GM23248 (cell line): ENCODE measurements around the gene FGFR1OP2. TPM values are rescaled to one million over a fixed set of nuclear protein-coding genes. Genes with fewer than 3 reads are reported as not detected.

Experiments used
- DNase-seq: peaks from one replicate; pipeline ENCODE4 v3.0.0-alpha.2; 2015
- H2AFZ ChIP-seq: fragments of 200-600 bp; sonication (generic); 2 replicates; pipeline ENCODE4 v1.6.1; 2016; ENCODE audit warnings: antibody characterized with exemption
- H3F3A ChIP-seq: fragments of 200-600 bp; sonication (generic); 2 replicates; pipeline ENCODE4 v1.6.1; 2016; ENCODE audit warnings: mild to moderate bottlenecking, antibody characterized with exemption, mixed run types; ENCODE audit not compliant: insufficient read depth
- H3K27ac ChIP-seq: fragments of 200-600 bp; sonication (generic); 2 replicates; pipeline ENCODE4 v1.5.1; 2016; ENCODE audit warnings: mild to moderate bottlenecking
- H3K27me3 ChIP-seq: fragments of 200-600 bp; sonication (generic); replicated peaks from 2 replicates; pipeline ENCODE4 v1.6.1; 2016; ENCODE audit warnings: mild to moderate bottlenecking; ENCODE audit not compliant: insufficient read depth
- H3K36me3 ChIP-seq: fragments of 200-600 bp; sonication (generic); 2 replicates; pipeline ENCODE4 v1.6.1; 2016; ENCODE audit warnings: low read depth, mild to moderate bottlenecking
- H3K4me1 ChIP-seq: fragments of 200-600 bp; sonication (generic); 2 replicates; pipeline ENCODE4 v1.6.1; 2016; ENCODE audit warnings: mild to moderate bottlenecking; ENCODE audit not compliant: insufficient read depth
- H3K4me2 ChIP-seq: fragments of 200-600 bp; sonication (generic); one replicate; pipeline ENCODE4 v1.6.1; 2016; ENCODE audit warnings: mild to moderate bottlenecking; ENCODE audit not compliant: unreplicated experiment
- H3K4me3 ChIP-seq: fragments of 200-600 bp; sonication (generic); 2 replicates; pipeline ENCODE4 v1.5.1; 2016; ENCODE audit warnings: mild to moderate bottlenecking
- H3K79me2 ChIP-seq: fragments of 200-600 bp; sonication (generic); 2 replicates; pipeline ENCODE4 v1.6.1; 2016; ENCODE audit warnings: mild to moderate bottlenecking; ENCODE audit not compliant: insufficient read depth
- H3K9ac ChIP-seq: fragments of 200-600 bp; sonication (generic); 2 replicates; pipeline ENCODE4 v1.6.1; 2016; ENCODE audit warnings: mild to moderate bottlenecking
- H3K9me2 ChIP-seq: fragments of 200-600 bp; sonication (generic); 2 replicates; pipeline ENCODE4 v1.6.1; 2016; ENCODE audit warnings: mixed run types, mild to moderate bottlenecking, moderate library complexity; ENCODE audit not compliant: insufficient read depth
- H3K9me3 ChIP-seq: fragments of 200-600 bp; sonication (generic); one replicate; pipeline ENCODE4 v1.6.1; 2017; ENCODE audit warnings: low read depth
- H4K20me1 ChIP-seq: fragments of 200-600 bp; sonication (generic); 2 replicates; pipeline ENCODE4 v1.6.0; 2016; ENCODE audit not compliant: insufficient read depth
- EZH2 ChIP-seq: fragments of 200-600 bp; sonication (generic); IDR thresholded peaks from 2 replicates; pipeline ENCODE4 v1.6.1; 2018; ENCODE audit warnings: antibody characterized with exemption, mild to moderate bottlenecking; ENCODE audit not compliant: insufficient read depth, poor library complexity, severe bottlenecking
- EZH2phosphoT487 ChIP-seq: fragments of 200-600 bp; sonication (generic); IDR thresholded peaks from 2 replicates; pipeline ENCODE4 v1.6.1; 2018; ENCODE audit warnings: antibody characterized with exemption, moderate library complexity, mild to moderate bottlenecking, low read depth; ENCODE audit not compliant: insufficient read depth
- WGBS, 2 experiments: methylation state at CpG; one replicate each; pipeline ENCODE4 v1.1.6; 2015 to 2017; ENCODE audit warnings: low lambda C conversion rate in 2 of 2, low coverage in 1 of 2; ENCODE audit errors: missing lambda C conversion rate in 2 of 2; 5-methylcytosine and 5-hydroxymethylcytosine counted together
- in situ Hi-C: fragments of 300-500 bp; cut with MboI; formaldehyde crosslinking; loops from 2 replicates; pipeline ENCODE4 v1.15.0; 2020
- polyA plus RNA-seq: library from polyadenylated mRNA; unstranded; fragments of >200 nt; fragmentation: Nextera tagmentation; extraction: Ambion mirVana; gene quantifications from 2 replicates; pipeline ENCODE4 v1.2.1, GENCODE V29; 2016
- total RNA-seq: library from RNA; depleted of rRNA; stranded (reverse); fragments of >200 nt; shearing (Covaris generic); gene quantifications from 2 replicates; pipeline ENCODE4 v1.2.3, GENCODE V29; 2014

Gene FGFR1OP2
- total and polyA plus RNA-seq, 2 experiments from 2014 or later: 37.2 to 47.3 TPM

GRCh38 chr12:27002141-27002540 lies 63.9 kb downstream of the FGFR1OP2 start:
- peaks cover 42% of the 10 kb centered on the region for H3K79me2 ChIP-seq
- H3K4me3 ChIP-seq: no peak overlapping the region
- no peak overlapping the region for H3K4me2 ChIP-seq
- no peaks in the 10 kb centered on the region for H3F3A ChIP-seq
- TF ChIP-seq EZH2phosphoT487 (no peak), EZH2 (no peak)
- no peak overlapping the region for H2AFZ ChIP-seq
- no peaks in the 10 kb centered on the region for H3K9me2 ChIP-seq
- no peaks in the 10 kb centered on the region for H3K9me3 ChIP-seq
- 89 to 96% methylated on average over 5 of the region's 5 CpGs for WGBS, 2 experiments
- no peaks in the 10 kb centered on the region for H3K4me1 ChIP-seq
- no peak for DNase-seq
- H3K9ac ChIP-seq: no peak overlapping the region
- H3K27ac ChIP-seq: no peak overlapping the region
- in situ Hi-C loops: no loop called here
- H3K27me3 ChIP-seq: no peaks in the 10 kb centered on the region
- no peaks in the 10 kb centered on the region for H3K36me3 ChIP-seq
- H4K20me1 ChIP-seq: no peaks in the 10 kb centered on the region

- Histone ChIP-seq H3K9me2 (no peaks in the 10 kb centered on the region), H3K4me1 (no peaks in the 10 kb centered on the region), H3K36me3 (no peaks in the 10 kb centered on the region), H3K4me3 (no peak overlapping the region), H3K4me2 (no peak overlapping the region), H2AFZ (no peak overlapping the region), H3F3A (no peaks in the 10 kb centered on the region), H3K27ac (no peak overlapping the region), H3K9ac (no peak overlapping the region), H3K27me3 (no peaks in the 10 kb centered on the region), H4K20me1 (no peaks in the 10 kb centered on the region), H3K79me2 (peaks cover 54% of the 10 kb centered on the region), H3K9me3 (no peaks in the 10 kb centered on the region)
- in situ Hi-C loops: no loop called here
- 75 to 76% methylated on average over 6 of the region's 6 CpGs for WGBS, 2 experiments
- TF ChIP-seq EZH2phosphoT487 (no peak), EZH2 (no peak)
- no peak for DNase-seq
Measured at GRCh38 chr12:27003421-27004381, 65.4 kb downstream of the FGFR1OP2 start.

- H3K4me2 ChIP-seq: no peak overlapping the region
- H3K4me3 ChIP-seq: no peak overlapping the region
- 100% methylated on average over 2 of the region's 2 CpGs for WGBS, 2 experiments
- H4K20me1 ChIP-seq: no peaks in the 10 kb centered on the region
- in situ Hi-C loops: no loop called here
- DNase-seq: no peak
- no peak overlapping the region for H3K9ac ChIP-seq
- no peaks in the 10 kb centered on the region for H3K9me2 ChIP-seq
- H3K9me3 ChIP-seq: no peaks in the 10 kb centered on the region
- H3F3A ChIP-seq: no peaks in the 10 kb centered on the region
- H3K27ac ChIP-seq: no peak overlapping the region
- H3K27me3 ChIP-seq: no peaks in the 10 kb centered on the region
- H3K36me3 ChIP-seq: no peaks in the 10 kb centered on the region
- H3K4me1 ChIP-seq: peaks cover 8% of the 10 kb centered on the region; the same call in 1 of the 2 replicates
- no peak overlapping the region for H2AFZ ChIP-seq
- H3K79me2 ChIP-seq: peaks cover 72% of the 10 kb centered on the region
- no peak for TF ChIP-seq EZH2phosphoT487
- TF ChIP-seq EZH2: no peak
Measured at GRCh38 chr12:27005495-27005894, 67.2 kb downstream of the FGFR1OP2 start.

GRCh38 chr12:27006797-27007467 lies 68.7 kb downstream of the FGFR1OP2 start:
- H3K4me2 ChIP-seq: no peak overlapping the region
- in situ Hi-C loops: no loop called here
- H3K36me3 ChIP-seq: no peaks in the 10 kb centered on the region
- H4K20me1 ChIP-seq: no peaks in the 10 kb centered on the region
- no peaks in the 10 kb centered on the region for H3K9me2 ChIP-seq
- H3K4me1 ChIP-seq: peaks cover 8% of the 10 kb centered on the region; the same call in 1 of the 2 replicates
- no peak for TF ChIP-seq EZH2phosphoT487
- no peak for TF ChIP-seq EZH2
- H3K79me2 ChIP-seq: peaks cover 77% of the 10 kb centered on the region
- DNase-seq: no peak
- H2AFZ ChIP-seq: no peak overlapping the region
- no peaks in the 10 kb centered on the region for H3F3A ChIP-seq
- 93 to 97% methylated on average over 2 of the region's 2 CpGs for WGBS, 2 experiments
- no peaks in the 10 kb centered on the region for H3K27me3 ChIP-seq
- H3K9me3 ChIP-seq: no peaks in the 10 kb centered on the region
- no peak overlapping the region for H3K27ac ChIP-seq
- no peak overlapping the region for H3K4me3 ChIP-seq
- H3K9ac ChIP-seq: no peak overlapping the region
